Tibial artery (tissue), 4 donors: Measurements from ENCODE around the gene ADAMTS3.

ENCODE experiments used
- DNase-seq, 2 donors: peaks; one replicate each; pipeline ENCODE4 v3.0.0-alpha.2; 2019
- H3K27ac ChIP-seq, 2 donors: fragments of 200-600 bp; sonication (generic) in 1 of 2; 1 replicate in 1 of 2; 2 replicates in 1 of 2; pipeline ENCODE4 v1.5.1; 2018 to 2019; ENCODE audit warnings: mild to moderate bottlenecking in 1 of 2
- H3K27me3 ChIP-seq, 2 donors: fragments of 200-600 bp; sonication (generic) in 1 of 2; one replicate each; pipeline versions ENCODE4 v1.5.1 to v1.6.0; 2016 to 2019
- H3K36me3 ChIP-seq, 3 donors: fragments of 200-600 bp; sonication (generic) in 2 of 3; one replicate each; pipeline ENCODE4 v1.5.1; 2016 to 2019; ENCODE audit warnings: mild to moderate bottlenecking in 2 of 3
- H3K4me1 ChIP-seq, 4 donors: fragments of 200-600 bp; sonication (generic) in 2 of 4; 1 replicate in 3 of 4; 2 replicates in 1 of 4; pipeline ENCODE4 v1.5.1; 2016 to 2019
- H3K4me3 ChIP-seq, 2 donors: fragments of 200-600 bp; sonication (generic) in 1 of 2; 1 replicate in 1 of 2; 2 replicates in 1 of 2; pipeline ENCODE4 v1.5.1; 2018 to 2019; ENCODE audit warnings: mild to moderate bottlenecking in 2 of 2
- H3K9me3 ChIP-seq, 3 donors: fragments of 200-600 bp; sonication (generic) in 1 of 3; one replicate each; pipeline ENCODE4 v1.5.1; 2016 to 2019
- intact Hi-C: fragments of 100-400 bp; cut with DNase I; formaldehyde crosslinking; loops from one replicate; pipeline ENCODE4 v1.15.0; 2023; ENCODE audit warnings: low total_unique reads
- TF ChIP-seq, protein P1 (sequence below), 2 experiments: fragments of 200-600 bp in 1 of 2; fragments of 450-650 bp in 1 of 2; IDR thresholded peaks; one replicate each; pipeline ENCODE4 v1.5.1; 2017 to 2019; ENCODE audit warnings: antibody characterized with exemption in 2 of 2, mild to moderate bottlenecking in 1 of 2, moderate library complexity in 1 of 2

The ADAMTS3 gene

DNA sequence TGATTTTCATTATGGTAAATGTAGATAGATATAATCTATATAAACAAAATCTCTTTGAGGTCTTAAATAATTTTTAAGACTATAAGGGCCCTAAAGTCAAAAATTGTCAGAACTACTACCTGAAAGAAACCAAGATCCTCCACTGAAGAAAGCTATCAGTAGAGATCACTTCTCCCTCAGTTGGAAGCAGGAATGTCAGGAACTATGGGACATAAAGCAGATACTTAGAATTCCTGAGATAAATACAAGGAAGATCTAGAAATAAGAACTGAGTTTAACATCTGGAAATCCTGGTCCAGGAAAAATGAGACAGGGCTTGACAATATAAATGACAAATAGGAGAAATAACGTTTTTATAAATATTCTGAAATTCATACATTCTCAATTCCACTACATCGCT, 97.2 kb downstream of the ADAMTS3 start:
- H3K4me3 ChIP-seq = no peak overlapping the region
- H3K9me3 ChIP-seq = no peaks in the 10 kb centered on the region
- no peaks in the 10 kb centered on the region for H3K4me1 ChIP-seq
- no peaks in the 10 kb centered on the region for H3K27me3 ChIP-seq
- no peaks in the 10 kb centered on the region for H3K36me3 ChIP-seq
- TF ChIP-seq, protein P1, sequence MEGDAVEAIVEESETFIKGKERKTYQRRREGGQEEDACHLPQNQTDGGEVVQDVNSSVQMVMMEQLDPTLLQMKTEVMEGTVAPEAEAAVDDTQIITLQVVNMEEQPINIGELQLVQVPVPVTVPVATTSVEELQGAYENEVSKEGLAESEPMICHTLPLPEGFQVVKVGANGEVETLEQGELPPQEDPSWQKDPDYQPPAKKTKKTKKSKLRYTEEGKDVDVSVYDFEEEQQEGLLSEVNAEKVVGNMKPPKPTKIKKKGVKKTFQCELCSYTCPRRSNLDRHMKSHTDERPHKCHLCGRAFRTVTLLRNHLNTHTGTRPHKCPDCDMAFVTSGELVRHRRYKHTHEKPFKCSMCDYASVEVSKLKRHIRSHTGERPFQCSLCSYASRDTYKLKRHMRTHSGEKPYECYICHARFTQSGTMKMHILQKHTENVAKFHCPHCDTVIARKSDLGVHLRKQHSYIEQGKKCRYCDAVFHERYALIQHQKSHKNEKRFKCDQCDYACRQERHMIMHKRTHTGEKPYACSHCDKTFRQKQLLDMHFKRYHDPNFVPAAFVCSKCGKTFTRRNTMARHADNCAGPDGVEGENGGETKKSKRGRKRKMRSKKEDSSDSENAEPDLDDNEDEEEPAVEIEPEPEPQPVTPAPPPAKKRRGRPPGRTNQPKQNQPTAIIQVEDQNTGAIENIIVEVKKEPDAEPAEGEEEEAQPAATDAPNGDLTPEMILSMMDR (IDR thresholded peaks at IDR 0.05) = no peak
- intact Hi-C loops = no loop called here
- H3K27ac ChIP-seq = no peak overlapping the region
- DNase-seq = no peak

DNA sequence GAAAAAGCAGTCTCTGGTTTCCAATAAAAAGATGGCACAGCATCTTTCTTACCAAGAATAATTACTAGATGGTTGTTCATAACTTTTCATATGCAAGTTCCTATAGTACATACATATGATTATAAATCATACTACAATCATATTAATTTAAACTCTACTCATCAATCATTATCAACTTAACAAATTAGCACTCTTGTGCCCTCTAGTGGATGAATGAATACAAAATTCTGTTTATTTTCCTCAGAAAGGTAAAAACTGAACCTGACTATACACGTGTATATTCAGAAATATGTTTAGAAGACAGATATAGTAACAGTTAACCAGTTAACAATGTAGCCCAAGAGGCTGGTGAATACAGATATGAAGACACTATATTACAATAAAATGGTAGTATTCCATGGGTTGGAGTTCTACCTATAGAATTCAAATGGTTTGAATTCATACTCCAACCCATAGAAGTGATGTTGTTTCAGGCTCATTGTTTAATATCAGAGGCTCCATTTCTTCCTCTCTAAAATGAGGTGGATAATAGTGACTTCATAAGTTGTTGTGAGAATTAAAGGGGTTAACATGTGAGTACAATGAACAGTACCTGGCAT, 100.0 kb downstream of the ADAMTS3 start:
- no peak overlapping the region for H3K27ac ChIP-seq
- H3K4me3 ChIP-seq = no peak overlapping the region
- no peaks in the 10 kb centered on the region for H3K9me3 ChIP-seq
- no peaks in the 10 kb centered on the region for H3K27me3 ChIP-seq
- peaks cover 0 to under 1% (median 0%) of the 10 kb centered on the region in 4 donors for H3K4me1 ChIP-seq
- no peaks in the 10 kb centered on the region for H3K36me3 ChIP-seq
- no peak for DNase-seq
- TF ChIP-seq, protein P1 (IDR thresholded peaks at IDR 0.05) = peak; percentile 44 to 49
- intact Hi-C loops = loop anchor here (10.0 kb wide), 2 partner anchors 134 to 174 kb away; no protein-coding TSS in a partner anchor

DNA sequence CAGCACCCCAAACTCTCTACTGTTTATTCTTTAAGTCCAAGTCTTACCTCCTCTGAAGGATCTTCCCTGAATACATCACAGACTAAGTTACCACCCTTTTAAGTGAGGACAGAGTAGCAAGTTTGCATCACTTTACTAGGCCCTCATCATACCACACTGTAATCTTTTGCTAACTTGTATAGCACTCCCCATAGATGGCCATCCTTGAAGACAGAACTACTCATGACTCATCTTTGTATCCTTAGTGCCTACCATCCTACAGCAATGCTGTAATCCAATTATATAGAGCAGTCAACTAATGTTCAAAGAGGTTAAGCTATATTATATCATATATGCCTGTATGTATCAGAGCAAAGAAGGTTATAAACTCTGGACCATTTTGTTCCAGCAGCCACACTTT, 101.4 kb downstream of the ADAMTS3 start:
- Histone ChIP-seq H3K27me3 (no peaks in the 10 kb centered on the region), H3K4me1 (peaks cover 0 to 8% (median 3%) of the 10 kb centered on the region in 4 donors), H3K4me3 (no peak overlapping the region), H3K27ac (no peak overlapping the region), H3K9me3 (no peaks in the 10 kb centered on the region), H3K36me3 (no peaks in the 10 kb centered on the region)
- no peak for DNase-seq
- TF ChIP-seq, protein P1 (IDR thresholded peaks at IDR 0.05) = no peak
- intact Hi-C loops = loop anchor here (10.0 kb wide), 2 partner anchors 133 to 173 kb away; no protein-coding TSS in a partner anchor

DNA sequence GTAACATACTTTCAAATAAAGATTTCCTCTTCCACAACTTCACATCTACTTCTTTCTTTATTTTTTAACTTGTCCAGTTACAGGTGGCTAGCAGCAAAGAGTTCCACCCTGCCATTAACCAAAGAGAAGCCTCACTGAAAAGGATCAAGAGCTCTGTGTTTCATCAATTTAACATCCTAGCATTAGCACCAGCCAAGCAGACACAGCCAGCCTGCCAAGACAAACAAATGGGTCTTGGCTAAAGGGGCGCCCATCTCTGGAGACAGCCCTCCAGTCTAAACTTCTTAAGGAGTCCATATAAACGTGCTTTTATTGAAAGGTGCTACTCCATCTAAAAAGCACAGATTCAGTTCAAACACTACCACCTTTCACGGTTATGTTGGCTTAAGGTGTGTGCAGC, 105.3 kb downstream of the ADAMTS3 start:
- Histone ChIP-seq H3K4me1 (peaks cover 0 to 8% (median 3%) of the 10 kb centered on the region in 4 donors), H3K9me3 (no peaks in the 10 kb centered on the region), H3K4me3 (no peak overlapping the region), H3K36me3 (no peaks in the 10 kb centered on the region), H3K27ac (no peak overlapping the region), H3K27me3 (no peaks in the 10 kb centered on the region)
- intact Hi-C loops = loop anchor here (10.0 kb wide), 2 partner anchors 129 to 169 kb away; no protein-coding TSS in a partner anchor
- no peak for DNase-seq
- TF ChIP-seq, protein P1 (IDR thresholded peaks at IDR 0.05) = no peak

DNA sequence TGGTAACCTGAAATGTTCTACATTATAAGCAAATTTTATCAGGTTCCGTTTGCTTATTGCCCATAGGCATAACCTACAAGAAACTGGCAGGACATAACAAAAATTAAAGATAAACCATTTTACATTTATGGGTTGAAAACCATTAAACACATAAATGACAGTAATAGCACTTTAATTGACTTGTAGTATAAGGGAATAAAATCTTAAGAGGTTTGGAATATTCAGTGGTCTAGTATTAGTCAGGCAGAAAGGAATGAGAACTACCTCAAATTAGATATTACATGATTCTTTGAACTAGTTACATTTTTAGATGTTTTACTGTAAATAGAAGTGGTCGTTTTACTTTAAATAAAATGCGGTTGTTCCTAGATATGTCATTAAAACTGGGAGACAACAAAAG, 111.9 kb downstream of the ADAMTS3 start:
- H3K4me3 ChIP-seq = no peak overlapping the region
- H3K36me3 ChIP-seq = no peaks in the 10 kb centered on the region
- intact Hi-C loops = no loop called here
- H3K9me3 ChIP-seq = no peaks in the 10 kb centered on the region
- H3K27me3 ChIP-seq = no peaks in the 10 kb centered on the region
- no peak overlapping the region for H3K27ac ChIP-seq
- TF ChIP-seq, protein P1 (IDR thresholded peaks at IDR 0.05) = no peak
- peaks cover 0 to 5% (median 0%) of the 10 kb centered on the region in 4 donors for H3K4me1 ChIP-seq
- no peak for DNase-seq
